HuH-7 (cell line): ENCODE results near the gene JAKMIP2.
"Not testable (repeated sequence)": the region's sequence is repeated elsewhere in the genome, so short reads cannot be mapped to it uniquely, and the experiment has no call there.

Experiments used
- DNase-seq: peaks from one replicate; pipeline ENCODE4 v3.0.0; 2011; ENCODE audit warnings: low spot score

JAKMIP2 gene

GRCh38 chr5:147746986-147747385 lies 35.5 kb downstream of the JAKMIP2 start:
- DNase-seq: no peak

- DNase-seq: no peak
These were observed 38.7 kb downstream of the JAKMIP2 start for GRCh38 chr5:147743678-147744374.

GRCh38 chr5:147743012-147743411 lies 39.5 kb downstream of the JAKMIP2 start:
- DNase-seq: no peak

GRCh38 chr5:147742151-147742550 lies 40.4 kb downstream of the JAKMIP2 start:
- no peak for DNase-seq

- no peak for DNase-seq
These were observed 41.7 kb downstream of the JAKMIP2 start for GRCh38 chr5:147740864-147741263.

- DNase-seq: no peak
These were observed 44.6 kb downstream of the JAKMIP2 start for GRCh38 chr5:147737921-147738320.

GRCh38 chr5:147735621-147736125 lies 46.9 kb downstream of the JAKMIP2 start:
- no peak for DNase-seq

GRCh38 chr5:147734894-147735293 lies 47.6 kb downstream of the JAKMIP2 start:
- DNase-seq: no peak

- no peak for DNase-seq
These were observed 49.5 kb downstream of the JAKMIP2 start for GRCh38 chr5:147733075-147733474.

GRCh38 chr5:147732291-147732883 lies 50.1 kb downstream of the JAKMIP2 start:
- DNase-seq: no peak

- DNase-seq: no peak
These were observed 50.9 kb downstream of the JAKMIP2 start for GRCh38 chr5:147731431-147732290.

- no peak for DNase-seq
These were observed 55.3 kb downstream of the JAKMIP2 start for GRCh38 chr5:147727200-147727599.

- not testable (repeated sequence) for DNase-seq
These were observed 61.2 kb downstream of the JAKMIP2 start for GRCh38 chr5:147721191-147721960.

- DNase-seq: no peak
These were observed 68.8 kb downstream of the JAKMIP2 start for GRCh38 chr5:147713550-147714295.

GRCh38 chr5:147712598-147712997 lies 69.9 kb downstream of the JAKMIP2 start:
- no peak for DNase-seq

- no peak for DNase-seq
These were observed 70.5 kb downstream of the JAKMIP2 start for GRCh38 chr5:147712019-147712418.

- DNase-seq: no peak
These were observed 71.5 kb downstream of the JAKMIP2 start for GRCh38 chr5:147711019-147711418.

- DNase-seq: no peak
These were observed 73.8 kb downstream of the JAKMIP2 start for GRCh38 chr5:147708708-147709107.

GRCh38 chr5:147704544-147704943 lies 78.0 kb downstream of the JAKMIP2 start:
- no peak for DNase-seq

GRCh38 chr5:147701468-147701867 lies 81.1 kb downstream of the JAKMIP2 start:
- DNase-seq: no peak

GRCh38 chr5:147699496-147700088 lies 82.9 kb downstream of the JAKMIP2 start:
- no peak for DNase-seq
